GM19351 (cell line): ENCODE data around the gene ABCA13.

Source experiments
- ATAC-seq: cut with Tn5 transposase; IDR thresholded peaks from one replicate; pipeline ENCODE4 v1.9.1; 2021; ENCODE audit warnings: mild to moderate bottlenecking, moderate library complexity; ENCODE audit not compliant: unreplicated experiment

Gene ABCA13

GRCh38 chr7:48426331-48426965, 255.2 kb downstream of the ABCA13 start:
- no peak for ATAC-seq

GRCh38 chr7:48426966-48427555, 255.8 kb downstream of the ABCA13 start:
- no peak for ATAC-seq

DNA sequence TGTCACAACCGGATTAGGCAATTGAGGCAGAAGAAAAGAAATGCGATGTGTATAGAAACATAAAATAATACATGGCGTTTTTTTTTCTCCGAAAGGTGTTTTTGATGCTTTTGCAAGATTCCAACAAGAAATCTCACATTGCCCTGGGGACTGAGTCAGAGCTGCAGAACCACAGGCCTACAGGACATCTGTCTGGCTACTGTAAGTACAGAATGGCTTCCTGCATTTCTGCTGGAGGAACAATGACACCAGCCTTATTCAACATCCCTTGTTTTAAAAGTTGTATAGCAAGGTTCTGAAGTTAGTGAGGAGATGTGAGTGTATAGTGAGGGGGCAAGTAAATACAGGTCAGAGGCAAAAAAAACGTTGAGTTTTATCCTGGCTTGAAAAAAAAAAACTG, 256.4 kb downstream of the ABCA13 start:
- no peak for ATAC-seq

DNA sequence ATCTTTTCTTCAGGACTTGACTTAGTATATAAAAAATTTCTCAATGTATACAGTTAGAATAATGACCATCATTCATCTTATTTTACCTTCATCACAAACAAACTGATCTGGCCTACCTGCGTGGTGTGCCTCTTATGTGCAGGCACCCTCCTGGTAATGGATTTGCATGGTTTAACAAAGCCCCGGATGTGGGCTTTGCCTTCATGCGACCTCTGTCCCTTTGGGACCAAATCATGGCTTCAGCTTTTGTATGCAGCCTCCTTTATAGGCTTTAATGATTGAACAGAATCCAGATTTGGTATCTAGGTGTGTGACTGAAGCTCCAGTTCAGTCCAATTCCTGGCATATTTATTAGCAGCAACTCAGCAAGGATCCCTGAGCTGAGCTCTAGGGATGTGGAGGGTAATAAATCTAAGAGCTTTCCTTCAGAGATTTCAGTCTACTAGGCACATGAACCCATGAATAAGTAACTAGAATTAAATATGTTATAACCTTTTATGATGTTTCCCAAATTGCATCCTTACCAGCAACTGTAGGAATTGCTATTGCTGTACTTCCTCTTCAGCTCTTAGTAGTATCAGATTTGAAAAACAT, 256.9 kb downstream of the ABCA13 start:
- ATAC-seq: no peak

DNA sequence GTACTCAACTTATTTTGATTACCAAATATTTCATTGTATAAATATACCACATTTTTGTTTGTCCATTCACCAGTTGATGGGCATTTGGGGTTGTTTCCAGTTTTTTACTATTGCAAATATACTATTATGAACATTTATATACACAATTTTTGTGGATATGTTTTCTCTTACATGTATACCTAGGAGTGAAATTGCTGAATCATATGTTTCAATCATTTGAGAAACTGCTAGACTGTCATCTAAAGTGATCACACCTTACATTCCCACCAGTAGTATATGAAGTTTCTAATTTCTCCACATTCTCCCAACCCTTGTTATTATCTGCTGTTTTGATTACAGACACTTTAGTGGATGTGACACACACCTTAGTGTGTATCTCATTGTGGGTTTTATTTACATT, 257.9 kb downstream of the ABCA13 start:
- no peak for ATAC-seq

GRCh38 chr7:48438206-48438605, 266.9 kb downstream of the ABCA13 start:
- no peak for ATAC-seq

DNA sequence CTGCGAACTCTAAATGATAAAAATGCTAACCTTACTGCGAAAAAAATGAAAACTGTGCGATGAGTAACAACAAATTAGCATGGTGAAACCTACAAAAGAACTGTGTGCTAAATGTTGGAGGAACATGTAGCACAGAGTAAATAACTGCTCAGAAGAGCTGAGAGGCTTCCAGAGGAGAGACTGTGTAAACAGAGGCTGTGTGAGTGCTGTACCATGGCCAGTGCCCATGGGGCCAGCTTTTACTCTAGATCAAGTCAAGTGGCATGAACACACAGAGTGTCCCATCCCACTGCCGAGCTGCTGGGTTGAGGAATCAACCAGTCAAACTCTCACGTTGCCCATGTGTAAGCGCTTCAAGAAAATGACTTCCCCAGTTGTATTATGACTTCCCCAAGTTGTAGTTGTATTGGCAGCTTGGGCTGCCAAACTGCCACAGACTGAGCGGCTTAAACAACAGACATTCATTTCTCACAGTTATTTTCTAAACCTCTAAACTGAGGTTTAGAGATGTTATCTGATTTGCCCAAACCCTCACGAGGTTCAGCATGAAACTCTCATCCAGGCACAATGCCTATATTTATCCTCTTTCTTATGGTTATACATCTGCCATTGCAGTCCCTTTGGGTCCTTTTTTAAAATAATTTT, 270.7 kb downstream of the ABCA13 start:
- no peak for ATAC-seq

DNA sequence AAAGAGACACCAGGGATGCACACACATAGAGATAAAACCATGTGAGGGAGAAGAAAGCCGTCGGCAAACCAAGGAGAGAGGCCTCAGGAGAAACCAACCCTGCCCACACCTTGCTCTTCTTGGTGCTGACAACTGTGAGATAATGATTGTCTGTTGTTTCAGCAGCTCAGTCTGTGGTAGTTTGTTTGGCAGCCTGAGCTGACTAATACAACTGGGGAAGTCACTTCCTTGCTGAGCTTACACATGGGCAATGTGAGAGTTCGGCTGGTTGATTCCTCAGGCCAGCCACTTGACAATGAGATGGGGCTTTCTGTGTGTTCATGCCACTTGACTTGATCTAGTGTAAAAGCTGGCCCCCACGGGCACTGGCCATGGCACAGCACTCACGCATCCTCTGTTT, 271.8 kb downstream of the ABCA13 start:
- ATAC-seq: no peak

DNA sequence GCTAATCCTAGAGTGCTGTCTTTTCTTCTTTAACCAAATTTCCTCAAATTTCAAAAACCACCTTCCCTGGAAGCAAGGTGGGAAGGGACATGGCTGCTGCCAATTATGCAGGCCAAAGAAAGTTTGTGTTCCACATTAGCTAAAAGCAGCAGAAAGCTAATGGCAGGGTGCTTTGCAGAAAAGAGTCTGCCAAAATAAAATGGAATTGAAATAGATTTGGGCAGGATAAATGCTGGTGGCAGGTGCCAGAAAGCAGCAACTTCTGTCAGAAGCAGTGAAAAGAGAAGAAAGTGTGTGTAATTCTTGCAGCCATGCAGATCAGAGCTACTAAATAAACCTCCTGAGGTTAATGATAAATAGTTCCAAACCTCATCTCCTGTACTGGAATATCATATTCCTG, 275.5 kb downstream of the ABCA13 start:
- ATAC-seq: no peak

DNA sequence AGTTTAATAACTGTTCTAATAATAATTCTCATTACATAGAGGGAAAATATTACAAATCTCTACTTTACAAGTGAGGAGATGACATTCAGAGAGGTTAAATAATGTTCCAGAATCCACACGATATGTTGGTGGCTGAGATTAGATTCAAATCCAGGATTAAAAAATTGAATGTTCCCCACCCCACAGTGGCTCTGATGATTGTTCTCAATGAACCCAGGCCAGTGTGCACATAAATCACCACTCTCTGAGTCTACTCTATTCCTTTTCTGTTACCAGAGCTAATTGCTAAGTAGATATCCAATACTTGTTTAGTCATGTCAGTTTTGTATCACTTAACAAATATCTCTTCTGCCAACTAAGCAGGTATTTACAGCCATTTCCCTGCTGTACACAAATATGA, 281.0 kb downstream of the ABCA13 start:
- no peak for ATAC-seq

- no peak for ATAC-seq
These were observed 283.5 kb downstream of the ABCA13 start for GRCh38 chr7:48454750-48455192.

- no peak for ATAC-seq
These were observed 284.1 kb downstream of the ABCA13 start for GRCh38 chr7:48455363-48455762.

DNA sequence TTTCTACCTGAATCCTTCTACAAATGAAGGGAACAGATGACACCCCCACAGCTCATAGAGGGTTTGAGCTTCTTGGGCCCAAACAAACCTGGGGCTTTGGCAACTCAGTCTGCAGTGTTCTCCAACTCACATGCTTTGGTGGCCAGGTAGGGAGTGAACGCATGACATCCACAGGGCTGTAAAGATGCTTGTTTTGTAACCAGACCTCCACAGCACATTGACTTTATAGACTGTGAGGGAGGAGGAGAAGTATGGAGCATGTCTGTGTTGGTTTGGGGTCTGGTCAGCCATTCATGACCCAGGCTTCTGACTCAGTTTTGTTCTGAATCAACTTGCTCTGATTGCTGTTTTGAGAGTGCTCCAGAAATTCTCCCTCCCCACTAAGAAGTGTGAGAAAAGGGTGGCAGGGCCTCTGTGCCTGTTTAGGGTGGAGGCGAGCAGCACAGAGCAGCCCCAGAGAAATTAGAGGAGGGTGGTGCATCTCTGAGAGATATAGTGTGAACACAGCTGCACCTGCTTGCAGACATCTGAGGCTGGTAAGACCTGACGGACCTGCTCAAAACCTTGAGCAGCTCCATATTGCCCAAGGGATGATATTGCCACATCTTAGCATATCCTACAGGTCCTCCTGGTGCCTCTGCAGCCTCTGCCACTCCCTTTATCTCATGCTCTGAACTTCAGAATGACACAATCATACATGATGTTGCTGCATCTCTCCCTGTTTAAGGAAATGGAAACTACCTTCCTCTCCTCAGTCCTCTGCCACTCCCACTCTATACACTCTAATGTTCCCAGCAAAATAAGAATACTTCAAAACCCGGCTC, 287.7 kb downstream of the ABCA13 start:
- peak; percentile 41 for ATAC-seq

DNA sequence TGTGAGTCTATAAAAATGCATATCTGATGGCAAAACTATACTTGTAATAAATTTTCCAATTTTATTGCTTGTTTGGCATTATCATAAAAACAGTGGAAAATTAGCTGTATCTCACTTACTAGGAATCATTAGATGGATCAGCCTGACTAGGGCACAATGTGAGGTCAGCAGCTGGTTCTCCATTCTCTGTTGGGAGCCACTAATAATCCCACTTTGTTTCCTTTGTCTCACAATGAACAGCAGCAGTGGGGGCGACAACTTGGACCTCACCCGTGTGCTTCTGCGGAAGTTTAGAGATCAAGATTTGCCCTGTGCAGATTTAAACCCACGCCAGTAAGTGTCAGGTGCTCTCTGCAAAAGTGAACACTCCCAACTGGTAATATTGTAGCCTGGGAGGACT, 295.5 kb downstream of the ABCA13 start:
- no peak for ATAC-seq

- no peak for ATAC-seq
These were observed 299.9 kb downstream of the ABCA13 start for GRCh38 chr7:48471196-48471595.

DNA sequence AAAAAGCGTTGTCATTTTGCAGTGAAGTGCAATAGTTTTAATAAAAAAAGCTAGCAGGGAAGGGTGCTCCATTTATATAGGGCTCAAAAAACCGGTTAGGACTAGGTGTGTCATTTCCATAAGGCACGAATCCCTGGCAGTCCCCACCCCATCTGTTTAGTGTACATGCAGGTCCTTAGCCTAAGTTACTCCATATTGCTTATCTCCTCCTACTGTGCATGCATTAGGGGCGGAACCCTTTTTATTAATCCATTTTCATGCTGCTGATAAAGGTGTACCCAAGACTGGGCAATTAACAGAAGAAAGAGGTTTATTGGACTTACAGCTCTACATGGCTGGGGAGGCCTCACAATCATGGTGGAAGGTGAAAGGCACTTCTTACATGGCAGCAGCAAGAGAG, 301.4 kb downstream of the ABCA13 start:
- no peak for ATAC-seq

DNA sequence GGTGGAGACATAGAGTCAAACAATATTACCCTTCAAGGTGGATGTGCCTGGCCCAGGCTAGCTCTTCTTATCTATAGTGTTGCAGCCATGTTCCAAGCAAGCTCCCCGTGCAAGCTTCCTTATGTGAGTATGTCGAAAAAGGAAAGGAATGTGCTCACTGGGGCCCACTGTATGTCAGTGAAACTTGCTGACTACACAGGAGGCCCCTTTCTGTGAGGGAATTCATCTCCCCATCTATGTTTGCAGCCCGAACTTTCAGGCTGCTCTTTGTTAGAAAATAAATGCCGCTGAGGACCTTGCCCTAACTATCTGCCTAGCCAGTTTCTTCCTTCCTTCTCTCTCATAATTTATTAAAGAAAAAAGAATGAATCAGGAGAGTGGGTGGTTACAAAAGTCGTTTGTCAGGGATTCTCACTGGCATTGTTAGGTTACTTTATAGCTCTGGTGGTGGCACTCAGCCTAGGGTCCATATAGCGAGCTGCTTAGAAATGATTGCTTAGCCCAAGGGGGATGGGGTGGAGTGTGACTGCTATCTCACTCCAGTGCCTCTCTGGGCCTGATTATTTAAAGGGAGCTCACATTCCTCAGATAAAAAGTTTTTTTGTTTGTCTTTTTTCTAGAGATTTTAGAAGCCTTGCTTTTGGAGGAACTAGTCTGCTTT, 302.1 kb downstream of the ABCA13 start:
- no peak for ATAC-seq

- ATAC-seq: no peak
These were observed 310.0 kb downstream of the ABCA13 start for GRCh38 chr7:48481235-48481634.

- ATAC-seq: no peak
These were observed 326.3 kb downstream of the ABCA13 start for GRCh38 chr7:48497521-48497920.

GRCh38 chr7:48502021-48502420, 330.8 kb downstream of the ABCA13 start:
- no peak for ATAC-seq

DNA sequence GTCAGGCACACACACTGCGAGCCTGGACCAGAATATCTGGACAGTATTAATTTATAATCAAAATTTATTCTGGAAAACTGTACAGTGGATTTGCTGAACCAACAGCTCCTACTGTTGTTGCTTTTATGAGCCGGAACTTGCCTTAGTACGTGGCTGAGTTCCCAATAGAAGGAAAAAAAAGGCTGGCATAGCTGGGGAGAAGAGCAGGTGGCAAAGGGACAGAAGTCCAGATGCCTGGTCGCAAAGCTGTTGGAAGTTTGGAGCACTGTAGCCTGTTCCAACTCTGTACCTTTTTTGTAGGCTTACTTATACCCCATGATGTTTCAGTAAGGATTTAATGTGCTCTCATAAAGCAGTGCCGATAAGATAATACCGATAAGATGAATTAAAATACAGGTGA, 333.8 kb downstream of the ABCA13 start:
- no peak for ATAC-seq
